ENCODE data around the gene PAWR.
A peak's percentile ranks its signal among the peaks of the same experiment; 100 is the strongest.

PAWR gene, protein sequence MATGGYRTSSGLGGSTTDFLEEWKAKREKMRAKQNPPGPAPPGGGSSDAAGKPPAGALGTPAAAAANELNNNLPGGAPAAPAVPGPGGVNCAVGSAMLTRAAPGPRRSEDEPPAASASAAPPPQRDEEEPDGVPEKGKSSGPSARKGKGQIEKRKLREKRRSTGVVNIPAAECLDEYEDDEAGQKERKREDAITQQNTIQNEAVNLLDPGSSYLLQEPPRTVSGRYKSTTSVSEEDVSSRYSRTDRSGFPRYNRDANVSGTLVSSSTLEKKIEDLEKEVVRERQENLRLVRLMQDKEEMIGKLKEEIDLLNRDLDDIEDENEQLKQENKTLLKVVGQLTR

DNA sequence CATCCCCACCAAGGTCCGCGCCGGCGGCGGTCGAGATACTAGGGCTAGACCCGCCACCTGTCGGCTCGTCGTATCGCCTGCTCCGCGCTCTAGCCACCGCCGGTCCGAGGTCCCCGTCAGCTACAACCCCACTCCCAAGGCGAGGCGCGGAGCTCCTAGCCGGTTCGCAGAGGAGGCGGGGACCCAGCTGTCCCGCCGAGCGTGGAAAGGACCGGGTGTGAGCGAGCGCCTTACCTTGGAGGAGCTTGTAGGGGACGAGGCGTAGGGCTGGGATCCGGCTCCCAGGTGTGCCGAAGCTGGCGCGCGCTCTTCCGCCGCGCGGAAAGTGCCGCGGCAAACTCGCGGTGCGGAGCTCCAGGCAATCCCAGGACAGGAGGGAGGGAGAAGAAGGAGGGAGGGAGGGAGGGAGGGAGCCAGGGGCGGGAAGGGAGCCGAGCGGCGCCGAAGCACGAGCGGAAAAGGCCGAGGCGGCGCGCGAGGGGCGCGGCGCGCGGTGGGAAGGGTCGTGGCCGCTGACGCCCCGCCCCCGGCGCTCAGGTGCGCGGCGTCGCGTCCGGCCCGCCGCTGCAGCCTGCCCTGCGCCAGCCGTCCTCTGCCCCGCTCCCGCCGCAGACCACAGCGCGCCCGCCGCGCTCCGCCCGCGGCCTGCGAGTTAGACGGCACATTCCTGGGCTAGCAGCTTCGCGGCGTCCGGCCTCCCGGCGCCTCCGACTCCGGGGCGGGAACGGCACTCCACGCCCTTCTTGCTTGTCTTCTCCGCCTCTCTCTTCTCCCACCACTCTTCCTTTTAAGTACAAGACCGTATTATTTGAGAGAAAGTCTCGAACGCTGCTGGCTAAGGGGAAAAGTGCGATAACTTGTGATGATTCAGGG is at the start of gene PAWR:
Gene PAWR, minus strand, starts transcription at position 327 of the 873 bp plus-strand sequence. CDS start 720 bp downstream, outside the sequence.
- in situ Hi-C loops (cut with HindIII; ENCODE audit: low pct_ligation_motif_present, low sequenced_read_pairs) = no loop called here
- TF ChIP-seq, protein P1, sequence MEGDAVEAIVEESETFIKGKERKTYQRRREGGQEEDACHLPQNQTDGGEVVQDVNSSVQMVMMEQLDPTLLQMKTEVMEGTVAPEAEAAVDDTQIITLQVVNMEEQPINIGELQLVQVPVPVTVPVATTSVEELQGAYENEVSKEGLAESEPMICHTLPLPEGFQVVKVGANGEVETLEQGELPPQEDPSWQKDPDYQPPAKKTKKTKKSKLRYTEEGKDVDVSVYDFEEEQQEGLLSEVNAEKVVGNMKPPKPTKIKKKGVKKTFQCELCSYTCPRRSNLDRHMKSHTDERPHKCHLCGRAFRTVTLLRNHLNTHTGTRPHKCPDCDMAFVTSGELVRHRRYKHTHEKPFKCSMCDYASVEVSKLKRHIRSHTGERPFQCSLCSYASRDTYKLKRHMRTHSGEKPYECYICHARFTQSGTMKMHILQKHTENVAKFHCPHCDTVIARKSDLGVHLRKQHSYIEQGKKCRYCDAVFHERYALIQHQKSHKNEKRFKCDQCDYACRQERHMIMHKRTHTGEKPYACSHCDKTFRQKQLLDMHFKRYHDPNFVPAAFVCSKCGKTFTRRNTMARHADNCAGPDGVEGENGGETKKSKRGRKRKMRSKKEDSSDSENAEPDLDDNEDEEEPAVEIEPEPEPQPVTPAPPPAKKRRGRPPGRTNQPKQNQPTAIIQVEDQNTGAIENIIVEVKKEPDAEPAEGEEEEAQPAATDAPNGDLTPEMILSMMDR (IDR thresholded peaks at IDR 0.05; ENCODE audit: low read depth, low read length, missing control alignments) = peak; percentile 26
- H3K36me3 ChIP-seq (replicated peaks) = no peaks in the 10 kb centered on the region
- peak; percentile 93 for DNase-seq
- no peaks in the 10 kb centered on the region for H3K27me3 ChIP-seq (replicated peaks)
- peak within 1 kb of the TSS; percentile 95 for H3K27ac ChIP-seq
- peak within 1 kb of the TSS; percentile 85 for H3K4me3 ChIP-seq (ENCODE audit: low read depth, low read length)

DNA sequence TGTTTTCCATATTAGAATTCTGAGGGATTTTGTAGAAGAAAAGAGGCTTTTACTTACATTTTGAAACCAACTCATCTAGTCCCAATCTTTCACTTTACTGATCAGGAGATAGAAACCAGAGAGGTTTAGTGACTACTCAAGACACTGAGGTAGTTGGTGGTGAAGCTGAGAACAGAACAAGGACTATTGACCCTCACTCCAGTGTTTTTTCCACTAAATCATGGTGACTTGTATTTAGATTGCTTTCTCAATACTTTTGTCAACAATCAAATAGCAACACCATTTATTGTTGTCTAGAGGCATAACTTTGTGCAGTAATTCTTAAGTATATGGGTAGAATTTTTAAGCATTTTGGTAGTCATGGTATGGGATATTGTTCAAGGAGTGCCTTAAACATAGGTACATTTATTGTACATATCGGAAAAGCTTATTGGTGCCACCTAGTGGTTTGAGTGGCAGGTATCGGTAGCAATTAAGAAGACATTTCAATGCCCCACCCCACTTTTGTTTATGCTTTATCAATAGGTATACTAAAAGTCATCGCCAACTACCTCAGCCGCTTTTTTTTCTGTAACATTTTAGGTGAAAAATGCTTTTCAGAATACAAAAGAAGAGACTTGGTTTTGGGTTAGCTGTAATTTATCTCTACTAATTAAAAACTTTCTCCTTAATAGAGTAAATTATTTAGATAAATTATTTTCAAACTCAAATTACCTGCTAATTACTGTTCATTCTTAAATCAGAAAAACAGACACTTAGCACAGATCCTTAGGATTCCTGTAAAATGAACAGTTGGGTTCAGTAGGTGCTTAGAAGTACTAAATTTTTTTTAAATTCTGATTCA is 47.3 kb upstream of the PAWR start:
- H3K27me3 ChIP-seq (replicated peaks) = no peaks in the 10 kb centered on the region
- no peak overlapping the region for H3K27ac ChIP-seq
- no peak overlapping the region for H3K4me3 ChIP-seq (ENCODE audit: low read depth, low read length)
- in situ Hi-C loops (cut with HindIII; ENCODE audit: low pct_ligation_motif_present, low sequenced_read_pairs) = no loop called here
- TF ChIP-seq, protein P1 (IDR thresholded peaks at IDR 0.05; ENCODE audit: low read depth, low read length, missing control alignments) = peak; percentile 71
- H3K36me3 ChIP-seq (replicated peaks) = no peaks in the 10 kb centered on the region
- peak; percentile 55 for DNase-seq

DNA sequence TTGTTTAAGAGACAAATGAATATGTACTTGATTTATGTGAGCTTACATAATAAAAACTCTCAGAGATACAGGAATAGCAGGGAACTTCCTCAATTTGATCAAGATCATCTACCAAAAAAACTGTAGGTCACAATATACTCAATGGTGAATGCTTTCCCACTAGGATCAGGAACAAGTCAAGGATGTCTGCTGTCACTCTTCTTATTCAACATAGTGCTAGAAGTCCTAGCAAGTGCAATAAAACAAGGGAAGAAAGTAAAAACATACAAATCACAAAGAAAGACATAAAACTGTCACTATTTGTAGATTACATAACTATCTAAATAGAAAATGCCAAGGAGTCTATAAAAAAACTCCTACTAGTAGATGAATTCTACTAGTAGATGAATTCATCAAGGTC is 41.9 kb upstream of the PAWR start:
- TF ChIP-seq, protein P1 (IDR thresholded peaks at IDR 0.05; ENCODE audit: low read depth, low read length, missing control alignments) = no peak
- no peak for DNase-seq
- in situ Hi-C loops (cut with HindIII; ENCODE audit: low pct_ligation_motif_present, low sequenced_read_pairs) = no loop called here
- H3K4me3 ChIP-seq (ENCODE audit: low read depth, low read length) = no peak overlapping the region
- no peak overlapping the region for H3K27ac ChIP-seq
- no peaks in the 10 kb centered on the region for H3K36me3 ChIP-seq (replicated peaks)
- H3K27me3 ChIP-seq (replicated peaks) = no peaks in the 10 kb centered on the region

DNA sequence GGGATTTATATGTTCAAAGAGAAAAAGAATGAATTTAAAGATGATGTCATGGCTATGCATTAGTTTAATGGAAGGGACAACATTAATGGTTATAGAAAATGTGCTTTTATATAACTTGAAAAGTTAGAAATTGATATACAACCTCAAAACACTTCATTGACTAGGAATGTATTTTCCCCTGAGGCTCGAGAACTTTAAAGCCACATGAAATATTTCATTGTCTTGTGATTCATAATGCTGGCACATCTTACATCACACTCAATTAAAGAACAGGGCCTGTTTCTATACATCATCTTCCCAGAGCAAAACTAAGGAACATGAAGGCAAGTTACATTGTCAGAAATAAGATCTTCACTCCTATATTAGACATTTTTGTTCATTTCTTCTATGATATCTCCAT is 35.2 kb upstream of the PAWR start:
- DNase-seq = peak; percentile 39
- Histone ChIP-seq H3K27me3 (replicated peaks) (no peaks in the 10 kb centered on the region), H3K4me3 (ENCODE audit: low read depth, low read length) (no peak overlapping the region), H3K36me3 (replicated peaks) (no peaks in the 10 kb centered on the region), H3K27ac (peak overlapping the region; percentile 4)
- TF ChIP-seq, protein P1 (IDR thresholded peaks at IDR 0.05; ENCODE audit: low read depth, low read length, missing control alignments) = no peak
- in situ Hi-C loops (cut with HindIII; ENCODE audit: low pct_ligation_motif_present, low sequenced_read_pairs) = no loop called here

DNA sequence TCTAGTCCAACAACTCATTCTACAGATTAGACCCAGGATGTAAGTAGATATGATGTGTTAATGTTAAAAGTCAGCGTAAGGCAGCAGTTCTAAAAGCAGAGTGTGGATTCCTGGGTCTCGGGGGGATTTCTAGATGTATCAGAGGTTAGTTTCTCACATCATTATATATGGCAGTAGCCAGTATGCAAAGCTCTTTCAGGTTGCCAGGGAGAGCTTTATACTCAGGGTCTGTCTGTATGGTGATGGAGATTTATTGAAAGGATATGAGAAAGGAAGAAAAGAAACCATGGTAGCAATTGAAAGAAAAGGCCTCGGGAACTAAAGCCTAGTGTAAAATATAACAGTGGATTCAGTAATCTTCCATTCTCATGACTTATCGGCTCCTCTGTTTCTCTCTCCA is 26.2 kb upstream of the PAWR start:
- no peak overlapping the region for H3K4me3 ChIP-seq (ENCODE audit: low read depth, low read length)
- no peak overlapping the region for H3K27ac ChIP-seq
- in situ Hi-C loops (cut with HindIII; ENCODE audit: low pct_ligation_motif_present, low sequenced_read_pairs) = no loop called here
- DNase-seq = no peak
- TF ChIP-seq, protein P1 (IDR thresholded peaks at IDR 0.05; ENCODE audit: low read depth, low read length, missing control alignments) = no peak
- H3K36me3 ChIP-seq (replicated peaks) = no peaks in the 10 kb centered on the region
- no peaks in the 10 kb centered on the region for H3K27me3 ChIP-seq (replicated peaks)
